Caco-2 (cell line): ENCODE measurements around the gene TMA7. TPM values are rescaled to one million over a fixed set of nuclear protein-coding genes. Genes with fewer than 3 reads are reported as not detected.

ENCODE experiments used
- BruUV-seq: library from RNA; stranded (reverse); fragments of 400-500 nt; replicated peaks from 2 replicates; lab custom pipeline; 2021; lab: Mats Ljungman, UMichigan
- CTCF ChIA-PET: fragments of 300-600 bp; sonication (Branson Sonifier 250); formaldehyde crosslinking; loops from one replicate; lab custom pipeline; 2022; ENCODE audit warnings: antibody characterized with exemption; lab: Charles Lee
- POLR2A ChIA-PET: fragments of 300-600 bp; sonication (Branson Sonifier 250); formaldehyde crosslinking; loops from one replicate; lab custom pipeline; 2022; ENCODE audit warnings: antibody characterized with exemption; lab: Charles Lee
- DNase-seq, 2 experiments: peaks; one replicate each; pipeline versions ENCODE4 v3.0.0 to v3.0.0-alpha.2; 2020 to 2022
- H3K27me3 ChIP-seq: replicated peaks from 2 replicates; pipeline ENCODE4 v1.6.0; 2011; ENCODE audit warnings: low read length; ENCODE audit not compliant: control insufficient read depth, insufficient read depth
- H3K36me3 ChIP-seq: 2 replicates; pipeline ENCODE4 v1.5.1; 2011; ENCODE audit warnings: low read length; ENCODE audit not compliant: control insufficient read depth, insufficient read depth
- H3K4me1 ChIP-seq: fragments of 250-450 bp; sonication (Bioruptor Pico); 2 replicates; pipeline ENCODE4 v1.5.1; 2020; ENCODE audit warnings: mild to moderate bottlenecking
- H3K4me3 ChIP-seq: 2 replicates; pipeline ENCODE4 v1.5.1; 2011; ENCODE audit warnings: low read depth, mild to moderate bottlenecking, control low read depth, low read length
- H3K9me3 ChIP-seq: fragments of 250-450 bp; sonication (Bioruptor Pico); 2 replicates; pipeline ENCODE4 v1.5.1; 2020; ENCODE audit warnings: mild to moderate bottlenecking, moderate library complexity
- H3K27ac Mint-ChIP-seq: one replicate; pipeline ENCODE4 v1.8.0; 2022; ENCODE audit warnings: mixed read lengths; ENCODE audit not compliant: unreplicated experiment
- H3K27me3 Mint-ChIP-seq: one replicate; pipeline ENCODE4 v1.8.0; 2022; ENCODE audit warnings: mixed read lengths; ENCODE audit not compliant: insufficient read depth, unreplicated experiment
- H3K36me3 Mint-ChIP-seq: one replicate; pipeline ENCODE4 v1.8.0; 2022; ENCODE audit warnings: mild to moderate bottlenecking, mixed read lengths; ENCODE audit not compliant: insufficient read depth, unreplicated experiment
- H3K4me1 Mint-ChIP-seq: one replicate; pipeline ENCODE4 v1.8.0; 2022; ENCODE audit warnings: low read depth, mixed read lengths; ENCODE audit not compliant: unreplicated experiment
- H3K4me3 Mint-ChIP-seq: one replicate; pipeline ENCODE4 v1.8.0; 2022; ENCODE audit warnings: mild to moderate bottlenecking, moderate library complexity, mixed read lengths; ENCODE audit not compliant: unreplicated experiment
- H3K9me3 Mint-ChIP-seq: one replicate; pipeline ENCODE4 v1.8.0; 2022; ENCODE audit warnings: mixed read lengths; ENCODE audit not compliant: unreplicated experiment
- intact Hi-C: fragments of 100-400 bp; cut with micrococcal nuclease; formaldehyde crosslinking; loops from one replicate; pipeline ENCODE4 v1.10.0; 2022; ENCODE audit not compliant: unreplicated experiment
- total RNA-seq: library from RNA; stranded (reverse); gene quantifications from 2 replicates; pipeline ENCODE4 v1.2.3, GENCODE V29; 2022
- TF ChIP-seq, protein P1 (sequence below), 2 experiments: fragments of 200-600 bp in 1 of 2; IDR thresholded peaks; 1 replicate in 1 of 2; 2 replicates in 1 of 2; pipeline versions ENCODE4 v1.5.1 to v1.8.0; 2011 to 2022; ENCODE audit warnings: antibody characterized with exemption in 1 of 2, control low read depth in 1 of 2, inconsistent platforms in 1 of 2, low read depth in 1 of 2, low read length in 1 of 2, mild to moderate bottlenecking in 1 of 2, moderate library complexity in 1 of 2; ENCODE audit not compliant: insufficient read depth in 1 of 2, severe bottlenecking in 1 of 2, unreplicated experiment in 1 of 2

Gene TMA7
- total RNA-seq, 1 experiment from 2014 or later = 205 TPM

GRCh38 chr3:48429960-48430707 lies 9.9 kb upstream of the TMA7 start, which contains the start of gene PLXNB1:
Gene PLXNB1, minus strand, starts transcription at chr3:48430086. Its CDS starts 5,475 bp downstream, at chr3:48424611.
- Histone ChIP-seq H3K4me1 (peaks cover 72% of the 10 kb centered on the region), H3K4me3 (peak within 1 kb of the TSS; percentile 84), H3K36me3 (peaks cover 6% of the 10 kb centered on the region), H3K27me3 (no peaks in the 10 kb centered on the region), H3K9me3 (no peaks in the 10 kb centered on the region)
- TSS peak; percentile 33 for BruUV-seq
- peak within 1 kb of the TSS; percentile 98 for H3K4me3 Mint-ChIP-seq
- TF ChIP-seq, protein P1, sequence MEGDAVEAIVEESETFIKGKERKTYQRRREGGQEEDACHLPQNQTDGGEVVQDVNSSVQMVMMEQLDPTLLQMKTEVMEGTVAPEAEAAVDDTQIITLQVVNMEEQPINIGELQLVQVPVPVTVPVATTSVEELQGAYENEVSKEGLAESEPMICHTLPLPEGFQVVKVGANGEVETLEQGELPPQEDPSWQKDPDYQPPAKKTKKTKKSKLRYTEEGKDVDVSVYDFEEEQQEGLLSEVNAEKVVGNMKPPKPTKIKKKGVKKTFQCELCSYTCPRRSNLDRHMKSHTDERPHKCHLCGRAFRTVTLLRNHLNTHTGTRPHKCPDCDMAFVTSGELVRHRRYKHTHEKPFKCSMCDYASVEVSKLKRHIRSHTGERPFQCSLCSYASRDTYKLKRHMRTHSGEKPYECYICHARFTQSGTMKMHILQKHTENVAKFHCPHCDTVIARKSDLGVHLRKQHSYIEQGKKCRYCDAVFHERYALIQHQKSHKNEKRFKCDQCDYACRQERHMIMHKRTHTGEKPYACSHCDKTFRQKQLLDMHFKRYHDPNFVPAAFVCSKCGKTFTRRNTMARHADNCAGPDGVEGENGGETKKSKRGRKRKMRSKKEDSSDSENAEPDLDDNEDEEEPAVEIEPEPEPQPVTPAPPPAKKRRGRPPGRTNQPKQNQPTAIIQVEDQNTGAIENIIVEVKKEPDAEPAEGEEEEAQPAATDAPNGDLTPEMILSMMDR (IDR thresholded peaks at IDR 0.05; ENCODE audit: insufficient read depth in 1 of 2, low read depth in 1 of 2, low read length in 1 of 2, severe bottlenecking in 1 of 2, unreplicated experiment in 1 of 2) = no peak
- peaks cover 56% of the 10 kb centered on the region for H3K4me1 Mint-ChIP-seq
- intact Hi-C loops = loop anchor here (1.0 kb wide), 1 partner anchor 198 kb away; no protein-coding TSS in a partner anchor
- ChIA-PET POLR2A (interaction anchor here (1.2 to 2.8 kb wide), 2 partner anchors 10 to 242 kb away, joined by 3 to 12 read pairs; partner anchors contain the start of genes CCDC51, CDC25A and TMA7), CTCF (interaction anchor here (1.6 kb wide), 1 partner anchor 29 kb away, joined by 8 read pairs; no protein-coding TSS in a partner anchor)
- no peak within 1 kb of the TSS for H3K27ac Mint-ChIP-seq
- DNase-seq = peak; percentile 93 to 96
- H3K27me3 Mint-ChIP-seq = no peaks in the 10 kb centered on the region
- H3K36me3 Mint-ChIP-seq = peaks cover 79% of the 10 kb centered on the region
- no peaks in the 10 kb centered on the region for H3K9me3 Mint-ChIP-seq

GRCh38 chr3:48430708-48431101 lies 9.4 kb upstream of the TMA7 start:
- H3K36me3 ChIP-seq = peaks cover 6% of the 10 kb centered on the region
- ChIA-PET CTCF (interaction anchor here (1.6 kb wide), 1 partner anchor 30 kb away, joined by 8 read pairs; no protein-coding TSS in a partner anchor), POLR2A (interaction anchor here (0.6 to 2.8 kb wide), 4 partner anchors 9 to 286 kb away, joined by 3 to 12 read pairs (median 6); partner anchors contain the start of genes ATRIP, CCDC51, IP6K2 and TMA7)
- peaks cover 52% of the 10 kb centered on the region for H3K4me1 Mint-ChIP-seq
- intact Hi-C loops = loop anchor here (1.0 kb wide), 1 partner anchor 198 kb away; no protein-coding TSS in a partner anchor
- H3K9me3 Mint-ChIP-seq = no peaks in the 10 kb centered on the region
- H3K27ac Mint-ChIP-seq = no peak overlapping the region
- peak overlapping the region; percentile 98 for H3K4me3 Mint-ChIP-seq
- peak overlapping the region; percentile 84 for H3K4me3 ChIP-seq
- peaks cover 77% of the 10 kb centered on the region for H3K4me1 ChIP-seq
- H3K36me3 Mint-ChIP-seq = peaks cover 75% of the 10 kb centered on the region
- no peaks in the 10 kb centered on the region for H3K9me3 ChIP-seq
- TF ChIP-seq, protein P1 (IDR thresholded peaks at IDR 0.05; ENCODE audit: insufficient read depth in 1 of 2, low read depth in 1 of 2, low read length in 1 of 2, severe bottlenecking in 1 of 2, unreplicated experiment in 1 of 2) = no peak
- no TSS peak for BruUV-seq
- no peak for DNase-seq
- no peaks in the 10 kb centered on the region for H3K27me3 ChIP-seq
- H3K27me3 Mint-ChIP-seq = no peaks in the 10 kb centered on the region
